Measurements from ENCODE around the gene RAB40A. TPM values are rescaled to one million over a fixed set of nuclear protein-coding genes. Genes with fewer than 3 reads are reported as not detected.
A peak's percentile ranks its signal among the peaks of the same experiment; 100 is the strongest.
"Not testable (repeated sequence)": the region's sequence is repeated elsewhere in the genome, so short reads cannot be mapped to it uniquely, and the experiment has no call there.

Gene RAB40A
- total RNA-seq, 1 donor from 2014 or later, result 0.16 TPM

DNA sequence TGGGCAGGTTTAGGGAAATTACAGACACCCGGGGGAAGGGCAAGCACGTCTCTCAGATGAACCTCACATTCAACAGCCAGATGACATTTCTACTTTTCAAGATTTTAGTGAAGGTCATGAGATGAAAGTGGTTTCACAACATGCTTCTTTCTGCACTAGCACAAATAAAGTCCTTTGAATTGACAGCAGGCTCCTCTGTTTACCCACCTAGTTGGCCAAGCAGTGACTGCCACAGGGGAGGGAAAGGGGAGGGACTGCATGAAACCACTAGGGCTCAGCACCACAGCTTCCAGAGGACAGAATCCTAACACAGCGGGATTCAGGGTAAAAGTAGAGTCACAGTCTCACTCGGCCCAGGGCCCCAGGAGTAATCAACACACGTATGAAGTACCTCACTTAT is 6.2 kb downstream of the RAB40A start:
- Mint-ChIP-seq H3K9me3 (no peaks in the 10 kb centered on the region), H3K36me3 (ENCODE audit: low read depth) (no peaks in the 10 kb centered on the region)
- intact Hi-C loops (cut with micrococcal nuclease), result no loop called here

DNA sequence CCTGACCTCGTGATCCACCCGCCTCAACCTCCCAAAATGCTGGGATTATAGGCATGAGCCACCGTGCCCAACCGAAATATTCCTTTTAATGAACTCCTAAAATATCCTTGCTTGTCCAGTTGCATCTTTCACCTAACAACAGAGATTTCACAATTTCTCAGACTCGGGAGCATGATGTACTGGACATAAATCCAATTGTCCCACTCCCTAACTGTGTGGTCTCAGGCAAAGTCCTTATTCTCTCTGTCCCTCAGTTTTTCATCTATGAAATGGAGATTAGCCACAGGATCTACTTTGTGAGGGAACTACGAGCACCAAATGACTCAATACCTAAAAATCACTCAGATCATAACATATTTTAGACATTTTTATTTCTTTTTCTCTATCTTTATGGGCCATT is 9.3 kb downstream of the RAB40A start:
- no peaks in the 10 kb centered on the region for H3K27me3 Mint-ChIP-seq
- intact Hi-C loops (cut with micrococcal nuclease), result no loop called here

More for the DNA sequence above, 6.2 kb downstream of the RAB40A start:
- no peak overlapping the region for H3K4me3 Mint-ChIP-seq
- no peaks in the 10 kb centered on the region for H3K4me1 Mint-ChIP-seq
- DNase-seq, result no peak
- H3K27ac Mint-ChIP-seq, result no peak overlapping the region
- no peaks in the 10 kb centered on the region for H3K27me3 Mint-ChIP-seq

DNA sequence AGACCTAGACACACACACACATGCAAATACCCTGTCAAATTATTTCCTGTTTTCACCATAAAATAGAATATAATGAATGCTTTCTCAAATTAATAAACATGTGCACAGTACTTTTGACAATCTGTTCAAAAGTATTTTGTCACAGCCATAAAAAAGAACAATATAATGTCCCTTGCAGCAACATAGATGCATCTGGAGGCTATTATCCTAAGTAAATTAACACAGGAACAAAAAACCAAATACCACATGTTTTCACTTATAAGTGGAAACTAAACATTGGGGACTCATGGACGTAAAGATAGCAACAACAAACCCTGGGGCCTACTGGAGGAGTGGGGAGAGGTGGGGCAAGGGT is 15.5 kb downstream of the RAB40A start:
- H3K27me3 Mint-ChIP-seq, result peaks cover 2% of the 10 kb centered on the region
- no peak overlapping the region for H3K4me3 Mint-ChIP-seq
- no peak overlapping the region for H3K27ac Mint-ChIP-seq
- H3K36me3 Mint-ChIP-seq (ENCODE audit: low read depth), result no peaks in the 10 kb centered on the region
- intact Hi-C loops (cut with micrococcal nuclease), result no loop called here
- no peaks in the 10 kb centered on the region for H3K4me1 Mint-ChIP-seq
- H3K9me3 Mint-ChIP-seq, result no peaks in the 10 kb centered on the region
- no peak for DNase-seq

More for the DNA sequence above, 9.3 kb downstream of the RAB40A start:
- H3K4me3 Mint-ChIP-seq, result no peak overlapping the region
- no peaks in the 10 kb centered on the region for H3K9me3 Mint-ChIP-seq
- no peaks in the 10 kb centered on the region for H3K4me1 Mint-ChIP-seq
- H3K27ac Mint-ChIP-seq, result no peak overlapping the region
- DNase-seq, result no peak
- H3K36me3 Mint-ChIP-seq (ENCODE audit: low read depth), result no peaks in the 10 kb centered on the region

DNA sequence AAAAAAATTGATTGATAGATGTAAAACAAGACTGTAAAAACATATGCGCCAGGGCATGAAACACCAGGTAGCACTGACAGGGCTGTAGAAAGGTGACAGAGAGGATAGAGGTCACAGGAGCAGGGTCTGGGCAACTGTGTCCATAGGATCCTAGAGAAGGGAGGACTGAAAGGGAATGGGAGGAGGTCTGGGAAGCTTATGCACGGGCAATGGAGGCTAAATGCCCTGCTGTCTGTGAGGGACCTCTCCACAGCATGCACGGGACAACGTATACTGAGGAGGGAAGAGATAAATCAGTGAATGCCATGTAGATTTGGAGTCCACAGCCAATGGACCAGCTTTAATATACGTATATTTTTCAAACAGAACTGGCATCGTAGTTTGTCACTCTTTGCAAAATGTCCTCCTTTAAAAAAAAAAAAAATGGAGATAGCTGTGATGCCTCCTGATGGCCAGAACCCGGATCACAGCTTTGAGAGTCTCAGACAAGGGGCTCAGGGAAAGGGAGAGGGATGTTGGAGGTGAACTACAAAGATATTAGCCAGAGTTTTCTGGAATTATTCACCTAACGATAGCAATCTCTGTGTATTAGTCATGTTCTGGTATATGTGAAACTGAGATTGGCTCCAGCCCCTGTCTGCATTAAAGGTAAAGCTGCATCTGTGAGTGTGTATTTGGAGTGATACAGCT is 16.0 kb downstream of the RAB40A start:
- intact Hi-C loops (cut with micrococcal nuclease), result no loop called here
- Mint-ChIP-seq H3K27me3 (peaks cover 2% of the 10 kb centered on the region), H3K9me3 (no peaks in the 10 kb centered on the region), H3K4me1 (no peaks in the 10 kb centered on the region), H3K27ac (no peak overlapping the region), H3K36me3 (ENCODE audit: low read depth) (no peaks in the 10 kb centered on the region), H3K4me3 (no peak overlapping the region)
- no peak for DNase-seq

DNA sequence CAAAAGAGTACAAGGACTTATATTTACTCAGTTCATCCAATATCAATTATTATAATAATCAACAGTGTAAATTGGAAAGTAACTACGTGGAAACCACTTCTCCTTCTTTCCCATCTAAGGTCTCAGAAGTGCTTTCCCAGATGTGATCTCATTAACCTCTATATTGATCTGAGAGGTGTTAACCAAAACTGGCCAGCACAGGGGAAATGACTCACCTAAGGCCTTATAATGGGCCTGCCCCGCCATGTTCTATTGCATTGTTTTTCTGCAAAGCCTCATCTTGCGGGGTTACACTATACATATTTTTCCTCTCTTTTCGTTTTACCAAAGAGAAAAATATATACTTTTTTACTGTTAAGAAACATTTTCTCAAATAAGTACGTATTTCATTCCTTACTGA is 20.5 kb downstream of the RAB40A start:
- no peaks in the 10 kb centered on the region for H3K9me3 Mint-ChIP-seq
- no peaks in the 10 kb centered on the region for H3K4me1 Mint-ChIP-seq
- DNase-seq, result no peak
- intact Hi-C loops (cut with micrococcal nuclease), result no loop called here
- no peak overlapping the region for H3K27ac Mint-ChIP-seq
- H3K27me3 Mint-ChIP-seq, result peaks cover 11% of the 10 kb centered on the region
- no peaks in the 10 kb centered on the region for H3K36me3 Mint-ChIP-seq (ENCODE audit: low read depth)
- H3K4me3 Mint-ChIP-seq, result no peak overlapping the region

DNA sequence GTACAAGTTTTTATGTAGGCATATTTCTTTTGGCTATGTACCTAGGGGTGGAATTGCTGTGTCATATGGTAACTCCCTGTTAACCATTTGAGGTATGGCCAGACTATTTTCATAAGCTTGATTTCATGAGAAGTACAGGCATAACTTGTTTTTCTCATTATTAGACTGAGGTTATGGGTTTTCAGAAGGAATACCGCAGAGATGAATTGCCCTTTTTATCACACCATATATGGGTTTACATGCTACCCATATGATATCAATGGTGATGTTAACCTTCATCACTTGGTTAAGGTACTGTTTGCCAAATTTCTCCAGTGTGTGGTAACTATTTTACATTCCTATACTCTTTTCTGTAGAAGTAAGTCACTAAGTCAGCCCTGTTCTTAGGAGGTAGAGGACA is 23.5 kb downstream of the RAB40A start:
- no peak for DNase-seq
- Mint-ChIP-seq H3K4me3 (no peak overlapping the region), H3K27me3 (peaks cover 13% of the 10 kb centered on the region), H3K27ac (no peak overlapping the region), H3K36me3 (ENCODE audit: low read depth) (no peaks in the 10 kb centered on the region), H3K9me3 (no peaks in the 10 kb centered on the region), H3K4me1 (no peaks in the 10 kb centered on the region)
- intact Hi-C loops (cut with micrococcal nuclease), result no loop called here

DNA sequence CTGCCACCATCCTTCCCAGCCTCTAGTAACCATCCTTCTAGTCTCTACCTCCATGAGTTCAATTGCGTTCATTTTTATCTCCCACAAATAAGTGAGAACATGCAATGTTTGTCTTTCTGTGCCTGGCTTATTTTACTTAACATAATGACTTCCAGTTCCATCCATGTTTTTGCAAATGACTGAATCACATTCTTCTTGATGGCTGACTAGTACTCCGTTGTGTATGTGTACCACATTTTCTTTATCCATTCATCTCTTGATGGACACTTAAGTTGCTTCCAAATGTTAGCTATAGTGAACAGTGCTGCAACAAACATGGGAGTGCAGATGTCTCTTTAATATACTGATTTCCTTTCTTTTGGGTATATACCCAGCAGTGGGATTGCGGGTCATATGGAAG is 25.7 kb downstream of the RAB40A start:
- H3K36me3 Mint-ChIP-seq (ENCODE audit: low read depth); intact Hi-C loops (cut with micrococcal nuclease); DNase-seq: not testable (repeated sequence)

DNA sequence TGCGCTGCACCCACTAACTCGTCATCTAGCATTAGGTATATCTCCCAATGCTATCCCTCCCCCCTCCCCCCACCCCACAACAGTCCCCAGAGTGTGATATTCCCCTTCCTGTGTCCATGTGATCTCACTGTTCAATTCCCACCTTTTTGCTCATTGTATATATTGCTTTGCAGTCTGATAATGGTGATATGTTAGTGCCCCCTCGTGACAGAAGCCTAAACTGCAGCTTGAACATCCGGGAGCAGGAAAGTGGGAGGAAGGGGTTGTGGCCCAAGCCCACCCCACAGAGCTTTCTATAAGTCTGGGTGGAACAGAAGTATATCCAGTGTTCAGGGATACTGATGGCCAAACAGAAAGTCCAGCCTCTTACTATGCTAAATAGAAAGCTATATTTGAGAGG is 29.6 kb downstream of the RAB40A start:
- H3K9me3 Mint-ChIP-seq; H3K4me1 Mint-ChIP-seq; H3K27ac Mint-ChIP-seq; intact Hi-C loops (cut with micrococcal nuclease); H3K36me3 Mint-ChIP-seq (ENCODE audit: low read depth); H3K4me3 Mint-ChIP-seq: not testable (repeated sequence)
- H3K27me3 Mint-ChIP-seq, result peaks cover 12% of the 10 kb centered on the region
- peak; percentile 75 for DNase-seq

More for the DNA sequence above, 25.7 kb downstream of the RAB40A start:
- H3K27me3 Mint-ChIP-seq, result peaks cover 13% of the 10 kb centered on the region
- not testable (repeated sequence) for H3K27ac Mint-ChIP-seq, H3K9me3 Mint-ChIP-seq, H3K4me1 Mint-ChIP-seq, H3K4me3 Mint-ChIP-seq

DNA sequence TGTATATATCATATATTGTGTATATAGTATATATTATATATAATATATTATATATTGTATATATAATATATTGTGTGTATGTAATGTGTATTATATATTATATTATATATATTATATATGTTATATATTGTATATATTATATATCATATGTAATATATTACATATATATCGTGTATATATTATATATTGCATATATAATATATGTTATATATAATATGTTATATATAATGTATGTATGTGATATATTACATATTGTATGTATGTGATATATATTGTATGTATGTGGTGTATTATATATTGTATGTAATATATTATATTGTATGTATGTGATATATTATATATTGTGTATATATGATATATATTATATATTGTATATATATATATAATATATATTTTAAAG is 30.5 kb downstream of the RAB40A start:
- H3K4me1 Mint-ChIP-seq, result no peaks in the 10 kb centered on the region
- H3K27ac Mint-ChIP-seq, result no peak overlapping the region
- no peak for DNase-seq
- H3K9me3 Mint-ChIP-seq, result no peaks in the 10 kb centered on the region
- H3K27me3 Mint-ChIP-seq, result peaks cover 7% of the 10 kb centered on the region
- intact Hi-C loops (cut with micrococcal nuclease), result no loop called here
- no peak overlapping the region for H3K4me3 Mint-ChIP-seq
- H3K36me3 Mint-ChIP-seq (ENCODE audit: low read depth), result no peaks in the 10 kb centered on the region

DNA sequence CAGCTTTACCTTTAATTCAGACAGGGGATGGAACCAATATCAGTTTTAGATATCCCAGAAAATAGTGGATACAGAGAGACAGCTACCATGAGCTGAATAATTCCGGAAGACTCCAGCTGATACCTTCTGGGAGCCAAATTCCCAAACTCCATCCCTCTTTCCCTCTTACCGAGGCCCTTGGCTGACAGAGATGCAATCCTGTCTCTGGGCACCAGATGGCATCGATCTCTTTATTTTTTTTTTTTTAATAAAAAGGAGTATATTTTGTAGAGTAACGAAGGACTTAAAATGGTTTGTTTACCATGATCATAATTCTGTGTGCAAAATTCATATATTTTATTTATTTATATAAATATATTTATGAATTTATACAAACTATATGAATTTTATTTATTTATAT is 31.0 kb downstream of the RAB40A start:
- H3K36me3 Mint-ChIP-seq (ENCODE audit: low read depth), result no peaks in the 10 kb centered on the region
- no peaks in the 10 kb centered on the region for H3K9me3 Mint-ChIP-seq

DNA sequence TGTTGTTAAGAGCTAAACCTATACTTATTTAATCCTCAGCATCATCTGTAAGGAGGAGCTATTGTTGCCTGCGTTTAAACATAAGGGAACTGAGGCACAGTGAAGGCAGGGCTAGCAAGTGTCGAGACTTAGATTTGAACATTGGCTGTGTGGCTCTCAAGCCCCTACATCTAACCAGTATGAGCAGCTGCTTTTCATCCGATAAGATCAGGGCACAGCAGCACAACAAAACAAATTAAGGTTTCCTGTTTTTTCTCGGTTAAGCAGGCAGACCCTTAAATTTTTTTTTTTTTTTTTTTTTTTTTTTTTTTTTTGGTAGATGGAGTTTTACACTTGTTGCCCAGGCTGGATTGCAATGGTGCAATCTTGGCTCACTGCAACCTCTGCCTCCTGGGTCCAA is 35.6 kb downstream of the RAB40A start:
- H3K27me3 Mint-ChIP-seq, result peaks cover 2% of the 10 kb centered on the region
- DNase-seq, result no peak
- intact Hi-C loops (cut with micrococcal nuclease), result no loop called here
- H3K9me3 Mint-ChIP-seq, result no peaks in the 10 kb centered on the region
- H3K27ac Mint-ChIP-seq, result no peak overlapping the region
- H3K4me3 Mint-ChIP-seq, result no peak overlapping the region
- H3K4me1 Mint-ChIP-seq, result no peaks in the 10 kb centered on the region
- no peaks in the 10 kb centered on the region for H3K36me3 Mint-ChIP-seq (ENCODE audit: low read depth)

More for the DNA sequence above, 31.0 kb downstream of the RAB40A start:
- Mint-ChIP-seq H3K27ac (no peak overlapping the region), H3K4me3 (no peak overlapping the region), H3K27me3 (peaks cover 2% of the 10 kb centered on the region), H3K4me1 (no peaks in the 10 kb centered on the region)
- intact Hi-C loops (cut with micrococcal nuclease), result no loop called here
- DNase-seq, result no peak

DNA sequence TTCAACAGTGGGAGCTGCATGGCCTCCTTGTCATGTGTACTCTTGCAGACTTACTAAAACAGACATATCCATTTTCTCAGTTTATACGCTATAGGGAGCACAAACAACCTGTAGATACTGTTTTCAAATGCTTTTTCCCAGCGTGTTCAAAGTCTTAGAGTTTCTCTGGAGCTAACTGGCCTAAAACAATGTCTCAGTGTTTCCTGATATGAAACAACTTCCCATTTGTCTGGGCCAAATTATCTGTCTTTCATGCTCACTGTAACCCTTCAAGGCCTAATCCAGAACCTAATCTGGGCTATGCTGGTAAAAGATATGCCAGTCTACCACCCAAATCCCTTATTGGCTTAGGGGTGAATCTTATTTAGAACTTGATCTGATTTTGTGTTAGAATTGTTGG is 38.8 kb downstream of the RAB40A start:
- Mint-ChIP-seq H3K4me1 (no peaks in the 10 kb centered on the region), H3K27me3 (no peaks in the 10 kb centered on the region), H3K9me3 (no peaks in the 10 kb centered on the region), H3K27ac (no peak overlapping the region), H3K4me3 (no peak overlapping the region), H3K36me3 (ENCODE audit: low read depth) (no peaks in the 10 kb centered on the region)
- DNase-seq, result no peak
- intact Hi-C loops (cut with micrococcal nuclease), result no loop called here

DNA sequence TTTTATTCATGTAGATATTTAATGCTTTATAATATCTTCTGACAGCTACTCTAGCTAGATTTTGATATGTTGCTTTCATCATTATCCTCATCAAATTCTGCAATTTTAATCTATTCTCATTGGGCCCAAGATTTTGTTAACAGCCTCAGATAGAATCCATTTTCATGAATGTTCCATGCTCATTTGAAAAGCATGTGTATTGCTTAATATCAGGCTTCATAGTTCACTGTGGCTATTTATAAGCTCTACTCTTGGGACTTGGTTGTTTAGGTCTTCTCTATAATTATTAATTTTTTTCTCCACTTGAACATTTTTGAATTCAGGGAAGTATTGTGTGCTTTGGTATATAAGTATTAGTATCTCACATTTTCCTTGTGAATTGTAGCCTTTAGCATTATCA is 41.8 kb downstream of the RAB40A start:
- Mint-ChIP-seq H3K36me3 (ENCODE audit: low read depth) (no peaks in the 10 kb centered on the region), H3K27ac (no peak overlapping the region), H3K4me3 (no peak overlapping the region), H3K4me1 (no peaks in the 10 kb centered on the region), H3K9me3 (no peaks in the 10 kb centered on the region), H3K27me3 (no peaks in the 10 kb centered on the region)
- DNase-seq, result no peak
- intact Hi-C loops (cut with micrococcal nuclease), result no loop called here

DNA sequence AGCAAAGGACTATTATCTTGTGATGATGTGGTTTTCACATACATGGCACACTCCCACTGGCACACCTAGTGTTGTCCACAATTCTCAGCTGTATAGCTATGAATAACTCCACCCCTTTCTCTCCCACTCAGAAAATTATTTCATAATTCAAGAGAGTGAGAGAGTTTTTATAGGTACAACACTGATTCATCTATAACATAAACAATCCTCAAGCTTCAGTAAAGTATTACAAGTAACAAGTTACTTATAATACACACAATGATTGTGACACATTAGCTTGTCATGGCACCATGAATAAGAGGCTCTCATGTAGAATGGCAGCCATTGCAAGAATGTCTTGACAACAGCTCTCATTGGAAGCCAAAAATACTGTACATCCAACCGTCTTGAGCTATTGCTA is 43.9 kb downstream of the RAB40A start:
- H3K4me3 Mint-ChIP-seq, result no peak overlapping the region
- no peak for DNase-seq
- H3K9me3 Mint-ChIP-seq, result no peaks in the 10 kb centered on the region
- intact Hi-C loops (cut with micrococcal nuclease), result no loop called here
- H3K27ac Mint-ChIP-seq, result no peak overlapping the region
- H3K27me3 Mint-ChIP-seq, result no peaks in the 10 kb centered on the region
- no peaks in the 10 kb centered on the region for H3K4me1 Mint-ChIP-seq
- no peaks in the 10 kb centered on the region for H3K36me3 Mint-ChIP-seq (ENCODE audit: low read depth)

DNA sequence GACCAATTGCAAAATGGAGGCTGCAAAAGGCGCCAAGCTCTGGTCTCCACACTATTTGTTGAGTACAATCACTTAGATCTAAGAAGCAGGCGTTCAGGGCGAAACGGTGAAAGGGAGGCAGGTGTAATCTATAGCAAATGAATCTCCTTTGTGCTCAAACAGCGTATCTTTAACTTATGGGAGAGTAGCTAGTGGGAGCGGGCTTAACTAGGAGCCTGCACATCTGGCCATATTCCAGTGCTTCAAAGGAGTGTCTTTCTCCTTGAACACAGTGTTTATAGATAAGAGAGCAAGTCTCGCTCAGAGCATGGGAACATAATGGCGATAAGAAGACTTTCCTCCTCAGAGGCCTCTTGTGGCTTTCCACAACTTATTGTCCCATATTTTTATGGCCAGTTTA is 49.3 kb downstream of the RAB40A start:
- H3K36me3 Mint-ChIP-seq (ENCODE audit: low read depth); H3K4me3 Mint-ChIP-seq; intact Hi-C loops (cut with micrococcal nuclease); H3K9me3 Mint-ChIP-seq; H3K4me1 Mint-ChIP-seq; H3K27me3 Mint-ChIP-seq; DNase-seq; H3K27ac Mint-ChIP-seq: not testable (repeated sequence)
